GM12878 (cell line): ENCODE data around the gene OSBP. TPM values are rescaled to one million over a fixed set of nuclear protein-coding genes. Genes with fewer than 3 reads are reported as not detected.

Experiments used
- BRCA1 ChIP-seq: IDR thresholded peaks from 2 replicates; pipeline ENCODE4 v1.6.1; 2011; ENCODE audit warnings: low read depth, low read length, improper control_type of control experiment
- CHD4 ChIP-seq: fragments of 200-600 bp; sonication (generic); IDR thresholded peaks from 2 replicates; pipeline ENCODE4 v1.6.1; 2016; ENCODE audit warnings: mild to moderate bottlenecking
- FOXK2 ChIP-seq: fragments of 450-650 bp; IDR thresholded peaks from 2 replicates; pipeline ENCODE4 v1.6.1; 2017; ENCODE audit warnings: mild to moderate bottlenecking, moderate library complexity
- GATAD2B ChIP-seq: fragments of 450-650 bp; conservative IDR thresholded peaks from 2 replicates; pipeline ENCODE4 v1.6.1; 2017; ENCODE audit warnings: low read depth, mild to moderate bottlenecking, moderate library complexity
- HDAC2 ChIP-seq: fragments of 200-600 bp; sonication (generic); IDR thresholded peaks from 2 replicates; pipeline ENCODE4 v1.6.1; 2017
- MXI1 ChIP-seq: fragments of 150-350 bp; IDR thresholded peaks from 2 replicates; pipeline ENCODE4 v1.6.1; 2011; ENCODE audit warnings: low read depth, mild to moderate bottlenecking, inconsistent platforms, low read length, improper control_type of control experiment
- NBN ChIP-seq: fragments of 450-650 bp; IDR thresholded peaks from 2 replicates; pipeline ENCODE4 v1.6.1; 2016
- NFIC ChIP-seq: IDR thresholded peaks from 2 replicates; pipeline ENCODE4 v1.6.1; 2012; ENCODE audit warnings: low read depth, mild to moderate bottlenecking, inconsistent platforms, low read length, moderate library complexity
- NFYA ChIP-seq: IDR thresholded peaks from 2 replicates; pipeline ENCODE4 v1.6.1; 2011; ENCODE audit warnings: low read depth, mild to moderate bottlenecking, low read length, improper control_type of control experiment, borderline replicate concordance
- POLR2AphosphoS2 ChIP-seq: IDR thresholded peaks from 2 replicates; pipeline ENCODE4 v1.6.1; 2011; ENCODE audit warnings: low read depth, mild to moderate bottlenecking, low read length, improper control_type of control experiment, moderate library complexity
- POLR2AphosphoS5 ChIP-seq: IDR thresholded peaks from 2 replicates; pipeline ENCODE4 v1.6.1; 2011; ENCODE audit warnings: mild to moderate bottlenecking, low read length, inconsistent platforms
- RFX5 ChIP-seq: IDR thresholded peaks from 2 replicates; pipeline ENCODE4 v1.6.1; 2011; ENCODE audit warnings: low read depth, low read length, improper control_type of control experiment
- RUNX3 ChIP-seq: IDR thresholded peaks from 2 replicates; pipeline ENCODE4 v1.6.1; 2012; ENCODE audit warnings: low read length, inconsistent platforms
- SIN3A ChIP-seq: IDR thresholded peaks from 2 replicates; pipeline ENCODE4 v1.6.1; 2012; ENCODE audit warnings: low read depth, low read length, improper control_type of control experiment
- SMARCA5 ChIP-seq: fragments of 450-650 bp; IDR thresholded peaks from 2 replicates; pipeline ENCODE4 v1.6.1; 2017; ENCODE audit warnings: mild to moderate bottlenecking
- SMC3 ChIP-seq: IDR thresholded peaks from 2 replicates; pipeline ENCODE4 v1.6.1; 2011; ENCODE audit warnings: low read length, improper control_type of control experiment, borderline replicate concordance
- SPI1 ChIP-seq: IDR thresholded peaks from 2 replicates; pipeline ENCODE4 v1.6.1; 2011; ENCODE audit warnings: low read depth, mild to moderate bottlenecking, low read length, moderate library complexity, borderline replicate concordance; ENCODE audit not compliant: insufficient read depth
- SREBF2 ChIP-seq: IDR thresholded peaks from 2 replicates; pipeline ENCODE4 v1.6.1; 2012; ENCODE audit warnings: mild to moderate bottlenecking, low read length
- STAT1 ChIP-seq: fragments of 450-650 bp; conservative IDR thresholded peaks from 2 replicates; pipeline ENCODE4 v1.6.1; 2014; ENCODE audit warnings: antibody characterized with exemption, mild to moderate bottlenecking
- TAF1 ChIP-seq: IDR thresholded peaks from 2 replicates; pipeline ENCODE4 v1.6.1; 2011; ENCODE audit warnings: mild to moderate bottlenecking, low read depth, low read length, borderline replicate concordance
- TARDBP ChIP-seq: IDR thresholded peaks from 2 replicates; pipeline ENCODE4 v1.6.1; 2016; ENCODE audit warnings: borderline replicate concordance
- ZNF274 ChIP-seq: IDR thresholded peaks from one replicate; pipeline ENCODE4 v1.8.0; 2011; ENCODE audit not compliant: insufficient read length, insufficient read depth
- ZNF622 ChIP-seq: fragments of 450-650 bp; IDR thresholded peaks from 2 replicates; pipeline ENCODE4 v1.6.1; 2017; ENCODE audit warnings: mild to moderate bottlenecking, inconsistent platforms
- ZZZ3 ChIP-seq: IDR thresholded peaks from 2 replicates; pipeline ENCODE4 v1.6.1; 2011; ENCODE audit warnings: low read depth; ENCODE audit not compliant: control insufficient read depth, insufficient read length
- polyA plus RNA-seq, 11 experiments: library from polyadenylated mRNA; depleted of rRNA in 4 of 11; unstranded in 6 of 11; stranded (reverse) in 5 of 11; fragments of >200 nt; fragmentation: Nextera tagmentation in 4 of 11; fragmentation: Illumina TruSeq in 1 of 11; extraction: Ambion mirVana in 4 of 11; extraction: Trizol in 1 of 11; gene quantifications; 1 replicate in 1 of 11; 2 replicates in 10 of 11; pipeline versions ENCODE4 v1.2.1 to v1.2.3, GENCODE V29; 2011 to 2016; ENCODE audit warnings: inconsistent platforms in 2 of 11, missing spikeins in 2 of 11, low read depth in 1 of 11
- total RNA-seq, 4 experiments: library from RNA; depleted of rRNA in 3 of 4; stranded (reverse); fragments of >200 nt in 3 of 4; fragmentation: Illumina TruSeq in 1 of 4; extraction: Trizol in 1 of 4; gene quantifications; 2 replicates each; pipeline versions ENCODE4 v1.2.1 to v1.2.3, GENCODE V29; 2013 to 2021
- TF ChIP-seq, protein P1 (sequence below): fragments of 150-350 bp; IDR thresholded peaks from 2 replicates; pipeline ENCODE4 v1.6.1; 2014; ENCODE audit warnings: mild to moderate bottlenecking, low read depth, low read length
- TF ChIP-seq, protein P2 (sequence below): fragments of 450-650 bp; formaldehyde crosslinking; IDR thresholded peaks from 2 replicates; pipeline ENCODE4 v1.4.0; 2022; ENCODE audit warnings: mild to moderate bottlenecking, moderate library complexity
- TF ChIP-seq, protein P3 (sequence below): IDR thresholded peaks from 2 replicates; pipeline ENCODE4 v1.6.1; 2012; ENCODE audit warnings: low read length, inconsistent platforms
- TF ChIP-seq, protein P4 (sequence below): IDR thresholded peaks from 2 replicates; pipeline ENCODE4 v1.6.1; 2011; ENCODE audit warnings: borderline replicate concordance, low read depth, mild to moderate bottlenecking, moderate library complexity, low read length; ENCODE audit not compliant: insufficient read depth, poor library complexity, severe bottlenecking

Gene OSBP
- total and polyA plus RNA-seq, 10 of the 15 experiments (the other 5 are each of a cell fraction or from before 2014, with no cell fraction given): 5.9 to 41.2 (median 21.7) TPM

DNA sequence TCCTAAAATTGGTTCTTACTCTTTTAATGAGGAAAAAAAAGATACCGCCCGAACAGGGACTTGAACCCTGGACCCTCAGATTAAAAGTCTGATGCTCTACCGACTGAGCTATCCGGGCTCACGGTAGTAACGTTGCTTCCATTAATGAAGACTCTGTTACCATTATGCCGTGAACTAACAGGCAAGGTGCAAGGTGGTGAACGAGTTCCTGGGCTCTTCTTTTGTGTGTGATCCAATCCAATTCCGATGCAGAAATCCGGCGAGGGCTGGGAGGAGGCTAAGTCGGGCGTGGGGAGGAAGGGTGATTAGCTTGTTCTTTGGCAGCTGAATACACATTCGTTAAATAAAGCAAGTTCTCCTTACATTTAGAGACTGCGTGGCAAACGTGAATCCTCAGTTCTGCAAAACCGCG, 55.3 kb downstream of the OSBP start (continued):
- TF ChIP-seq, protein P1, sequence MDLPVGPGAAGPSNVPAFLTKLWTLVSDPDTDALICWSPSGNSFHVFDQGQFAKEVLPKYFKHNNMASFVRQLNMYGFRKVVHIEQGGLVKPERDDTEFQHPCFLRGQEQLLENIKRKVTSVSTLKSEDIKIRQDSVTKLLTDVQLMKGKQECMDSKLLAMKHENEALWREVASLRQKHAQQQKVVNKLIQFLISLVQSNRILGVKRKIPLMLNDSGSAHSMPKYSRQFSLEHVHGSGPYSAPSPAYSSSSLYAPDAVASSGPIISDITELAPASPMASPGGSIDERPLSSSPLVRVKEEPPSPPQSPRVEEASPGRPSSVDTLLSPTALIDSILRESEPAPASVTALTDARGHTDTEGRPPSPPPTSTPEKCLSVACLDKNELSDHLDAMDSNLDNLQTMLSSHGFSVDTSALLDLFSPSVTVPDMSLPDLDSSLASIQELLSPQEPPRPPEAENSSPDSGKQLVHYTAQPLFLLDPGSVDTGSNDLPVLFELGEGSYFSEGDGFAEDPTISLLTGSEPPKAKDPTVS: no peak
- TF ChIP-seq, protein P2, sequence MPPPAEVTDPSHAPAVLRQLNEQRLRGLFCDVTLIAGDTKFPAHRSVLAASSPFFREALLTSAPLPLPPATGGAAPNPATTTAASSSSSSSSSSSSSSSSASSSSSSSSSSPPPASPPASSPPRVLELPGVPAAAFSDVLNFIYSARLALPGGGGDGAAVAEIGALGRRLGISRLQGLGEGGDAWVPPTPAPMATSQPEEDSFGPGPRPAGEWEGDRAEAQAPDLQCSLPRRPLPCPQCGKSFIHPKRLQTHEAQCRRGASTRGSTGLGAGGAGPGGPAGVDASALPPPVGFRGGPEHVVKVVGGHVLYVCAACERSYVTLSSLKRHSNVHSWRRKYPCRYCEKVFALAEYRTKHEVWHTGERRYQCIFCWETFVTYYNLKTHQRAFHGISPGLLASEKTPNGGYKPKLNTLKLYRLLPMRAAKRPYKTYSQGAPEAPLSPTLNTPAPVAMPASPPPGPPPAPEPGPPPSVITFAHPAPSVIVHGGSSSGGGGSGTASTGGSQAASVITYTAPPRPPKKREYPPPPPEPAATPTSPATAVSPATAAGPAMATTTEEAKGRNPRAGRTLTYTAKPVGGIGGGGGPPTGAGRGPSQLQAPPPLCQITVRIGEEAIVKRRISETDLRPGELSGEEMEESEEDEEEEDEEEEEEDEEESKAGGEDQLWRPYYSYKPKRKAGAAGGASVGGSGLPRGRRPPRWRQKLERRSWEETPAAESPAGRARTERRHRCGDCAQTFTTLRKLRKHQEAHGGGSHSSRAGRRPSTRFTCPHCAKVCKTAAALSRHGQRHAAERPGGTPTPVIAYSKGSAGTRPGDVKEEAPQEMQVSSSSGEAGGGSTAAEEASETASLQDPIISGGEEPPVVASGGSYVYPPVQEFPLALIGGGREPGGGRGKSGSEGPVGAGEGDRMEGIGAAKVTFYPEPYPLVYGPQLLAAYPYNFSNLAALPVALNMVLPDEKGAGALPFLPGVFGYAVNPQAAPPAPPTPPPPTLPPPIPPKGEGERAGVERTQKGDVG: no peak
- TF ChIP-seq, protein P3, sequence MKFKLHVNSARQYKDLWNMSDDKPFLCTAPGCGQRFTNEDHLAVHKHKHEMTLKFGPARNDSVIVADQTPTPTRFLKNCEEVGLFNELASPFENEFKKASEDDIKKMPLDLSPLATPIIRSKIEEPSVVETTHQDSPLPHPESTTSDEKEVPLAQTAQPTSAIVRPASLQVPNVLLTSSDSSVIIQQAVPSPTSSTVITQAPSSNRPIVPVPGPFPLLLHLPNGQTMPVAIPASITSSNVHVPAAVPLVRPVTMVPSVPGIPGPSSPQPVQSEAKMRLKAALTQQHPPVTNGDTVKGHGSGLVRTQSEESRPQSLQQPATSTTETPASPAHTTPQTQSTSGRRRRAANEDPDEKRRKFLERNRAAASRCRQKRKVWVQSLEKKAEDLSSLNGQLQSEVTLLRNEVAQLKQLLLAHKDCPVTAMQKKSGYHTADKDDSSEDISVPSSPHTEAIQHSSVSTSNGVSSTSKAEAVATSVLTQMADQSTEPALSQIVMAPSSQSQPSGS: peak; percentile 46; the same call in 1 of the 2 replicates
- TF ChIP-seq SMARCA5: peak; percentile 94; the same call in 1 of the 2 replicates
- no peak for TF ChIP-seq TAF1
- no peak for TF ChIP-seq RFX5
- TF ChIP-seq NFYA: no peak
- no peak for TF ChIP-seq BRCA1
- TF ChIP-seq SPI1: no peak
- TF ChIP-seq, protein P4, sequence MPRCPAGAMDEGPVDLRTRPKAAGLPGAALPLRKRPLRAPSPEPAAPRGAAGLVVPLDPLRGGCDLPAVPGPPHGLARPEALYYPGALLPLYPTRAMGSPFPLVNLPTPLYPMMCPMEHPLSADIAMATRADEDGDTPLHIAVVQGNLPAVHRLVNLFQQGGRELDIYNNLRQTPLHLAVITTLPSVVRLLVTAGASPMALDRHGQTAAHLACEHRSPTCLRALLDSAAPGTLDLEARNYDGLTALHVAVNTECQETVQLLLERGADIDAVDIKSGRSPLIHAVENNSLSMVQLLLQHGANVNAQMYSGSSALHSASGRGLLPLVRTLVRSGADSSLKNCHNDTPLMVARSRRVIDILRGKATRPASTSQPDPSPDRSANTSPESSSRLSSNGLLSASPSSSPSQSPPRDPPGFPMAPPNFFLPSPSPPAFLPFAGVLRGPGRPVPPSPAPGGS: no peak
- TF ChIP-seq ZZZ3: no peak
- no peak for TF ChIP-seq CHD4
- no peak for TF ChIP-seq ZNF622
- TF ChIP-seq ZNF274: no peak
- no peak for TF ChIP-seq POLR2AphosphoS5
- TF ChIP-seq MXI1: no peak
- no peak for TF ChIP-seq FOXK2
- no peak for TF ChIP-seq RUNX3
- TF ChIP-seq NFIC: peak; percentile 55
- TF ChIP-seq SMC3: no peak
- no peak for TF ChIP-seq GATAD2B
- no peak for TF ChIP-seq POLR2AphosphoS2
- no peak for TF ChIP-seq HDAC2
- peak; percentile 58 for TF ChIP-seq NBN
- TF ChIP-seq SIN3A: no peak
- peak; percentile 97 for TF ChIP-seq SREBF2
- 0 out of 2 replicates have a peak, but pooled peaks have one; percentile 9 for TF ChIP-seq STAT1
- TF ChIP-seq TARDBP: peak; percentile 96
